Left colon (tissue), 2 donors: ENCODE results near the gene HNRNPR. TPM values are rescaled to one million over a fixed set of nuclear protein-coding genes. Genes with fewer than 3 reads are reported as not detected.
A peak's percentile ranks its signal among the peaks of the same experiment; 100 is the strongest.
"Not testable (repeated sequence)": the region's sequence is repeated elsewhere in the genome, so short reads cannot be mapped to it uniquely, and the experiment has no call there.

Experiments used
- ATAC-seq: fragments of 200-7000 bp; cut with Tn5 transposase; one replicate; pipeline ENCODE4 v1.9.1; 2020; ENCODE audit warnings: mild to moderate bottlenecking, moderate library complexity
- DNase-seq, 2 donors: peaks; one replicate each; pipeline ENCODE4 v3.0.0-alpha.2; 2020
- intact Hi-C, 2 donors: fragments of 100-400 bp; cut with DNase I in 1 of 2; cut with micrococcal nuclease in 1 of 2; formaldehyde crosslinking; loops; one replicate each; pipeline versions ENCODE4 v1.11.2 to v1.14.0; 2022; cut with DNase I, micrococcal nuclease
- total RNA-seq, 2 donors: library from RNA; stranded (reverse); fragmentation: NEBNext Ultra II Directional; extraction: Animal tissue kit (Norgen Biotek cat#: 25700); gene quantifications; one replicate each; pipeline ENCODE4 v1.2.1, GENCODE V29; 2021
- donor health status: DM: no; HTN: no; CAD: no.
- donor health status: DM: yes; HTN: yes; CAD: no.

Gene HNRNPR
- total RNA-seq, 2 donors from 2014 or later: 78.8 to 107 TPM

- no peak for DNase-seq
- ATAC-seq: peak; percentile 39
- intact Hi-C loops: no loop called here
Observed at GRCh38 chr1:23282957-23283356, 61.1 kb downstream of the HNRNPR start.

GRCh38 chr1:23278717-23279116 lies 65.4 kb downstream of the HNRNPR start:
- intact Hi-C loops: loop anchor here in 1 of 2 donors (10.0 kb wide), 1 partner anchor 304 kb away; the partner anchor contains the start of gene LACTBL1
- ATAC-seq: peak; percentile 20
- DNase-seq: no peak

GRCh38 chr1:23276531-23276930 lies 67.6 kb downstream of the HNRNPR start:
- ATAC-seq (no peak), DNase-seq (no peak)
- intact Hi-C loops: loop anchor here in 1 of 2 donors (10.0 kb wide), 1 partner anchor 302 kb away; the partner anchor contains the start of gene LACTBL1

- intact Hi-C loops: loop anchor here in 1 of 2 donors (10.0 kb wide), 1 partner anchor 299 kb away; the partner anchor contains the start of gene LACTBL1
- ATAC-seq (no peak), DNase-seq (no peak)
Observed at GRCh38 chr1:23274134-23274505, 70.0 kb downstream of the HNRNPR start.

- ATAC-seq: no peak
- peak in 1 of 2 donors; percentile 7 for DNase-seq
- intact Hi-C loops: loop anchor here in 1 of 2 donors (10.0 kb wide), 1 partner anchor 299 kb away; the partner anchor contains the start of gene LACTBL1
Observed at GRCh38 chr1:23273450-23274133, 70.5 kb downstream of the HNRNPR start.

- ATAC-seq: no peak
- intact Hi-C loops: no loop called here
Observed at GRCh38 chr1:23263380-23263887, 80.7 kb downstream of the HNRNPR start.

GRCh38 chr1:23258082-23258481 lies 86.0 kb downstream of the HNRNPR start:
- DNase-seq, intact Hi-C loops, ATAC-seq: not testable (repeated sequence)

More at GRCh38 chr1:23263380-23263887, 80.7 kb downstream of the HNRNPR start:
- DNase-seq: no peak

GRCh38 chr1:23257371-23257770 lies 86.7 kb downstream of the HNRNPR start:
- DNase-seq, intact Hi-C loops, ATAC-seq: not testable (repeated sequence)

Other genes starting within 250 kb of the HNRNPR start
- 10 to 100 TPM; 43.7 to 57.8 TPM for gene LUZP1, start 175.4 kb downstream of the HNRNPR start, total RNA-seq
- 1 to 10 TPM in 1 of 2 donors, under 1 TPM in 1; 0.46 to 1.1 TPM for gene HTR1D, start 126.8 kb downstream of the HNRNPR start, total RNA-seq
- gene ZNF436, start 25.6 kb upstream of the HNRNPR start, total RNA-seq: 10 to 100 TPM in 1 of 2 donors, 1 to 10 TPM in 1; 9.7 to 13.0 TPM
- gene TCEA3, start 80.5 kb upstream of the HNRNPR start, total RNA-seq: 100 to 1,000 TPM; 147 to 186 TPM
- 10 to 100 TPM; 33.9 to 47.1 TPM for gene ASAP3, start 139.9 kb upstream of the HNRNPR start, total RNA-seq
- gene E2F2, start 186.9 kb upstream of the HNRNPR start, total RNA-seq: 10 to 100 TPM; 10.9 to 12.1 TPM
- gene ID3, start 215.2 kb upstream of the HNRNPR start, total RNA-seq: 100 to 1,000 TPM; 131 to 223 TPM